Measurements from ENCODE around the gene PANK4. TPM values are rescaled to one million over a fixed set of nuclear protein-coding genes. Genes with fewer than 3 reads are reported as not detected.

PANK4 gene
- total and polyA plus RNA-seq, 4 donors = 6.2 to 26.8 (median 12.6) TPM

- TF ChIP-seq, protein P1, sequence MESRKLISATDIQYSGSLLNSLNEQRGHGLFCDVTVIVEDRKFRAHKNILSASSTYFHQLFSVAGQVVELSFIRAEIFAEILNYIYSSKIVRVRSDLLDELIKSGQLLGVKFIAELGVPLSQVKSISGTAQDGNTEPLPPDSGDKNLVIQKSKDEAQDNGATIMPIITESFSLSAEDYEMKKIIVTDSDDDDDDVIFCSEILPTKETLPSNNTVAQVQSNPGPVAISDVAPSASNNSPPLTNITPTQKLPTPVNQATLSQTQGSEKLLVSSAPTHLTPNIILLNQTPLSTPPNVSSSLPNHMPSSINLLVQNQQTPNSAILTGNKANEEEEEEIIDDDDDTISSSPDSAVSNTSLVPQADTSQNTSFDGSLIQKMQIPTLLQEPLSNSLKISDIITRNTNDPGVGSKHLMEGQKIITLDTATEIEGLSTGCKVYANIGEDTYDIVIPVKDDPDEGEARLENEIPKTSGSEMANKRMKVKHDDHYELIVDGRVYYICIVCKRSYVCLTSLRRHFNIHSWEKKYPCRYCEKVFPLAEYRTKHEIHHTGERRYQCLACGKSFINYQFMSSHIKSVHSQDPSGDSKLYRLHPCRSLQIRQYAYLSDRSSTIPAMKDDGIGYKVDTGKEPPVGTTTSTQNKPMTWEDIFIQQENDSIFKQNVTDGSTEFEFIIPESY (IDR thresholded peaks at IDR 0.05) = no peak
- TF ChIP-seq HNF4G (IDR thresholded peaks at IDR 0.05) = no peak
- TF ChIP-seq EGR1 (IDR thresholded peaks at IDR 0.05; ENCODE audit: low read depth in 2 of 2) = no peak
- no peak for TF ChIP-seq NR2F2 (IDR thresholded peaks at IDR 0.05)
- TF ChIP-seq MAX (IDR thresholded peaks at IDR 0.05) = no peak
- TF ChIP-seq GABPA (IDR thresholded peaks at IDR 0.05 in 1 of 2, conservative IDR thresholded peaks at IDR 0.05 in 1 of 2) = no peak
- H3K9ac ChIP-seq (ENCODE audit: low read depth in 1 of 2, low read length in 2 of 2) = no peak overlapping the region
- DNase-seq (ENCODE audit: low spot score) = no peak
Observed at GRCh38 chr1:2499986-2500596, 26.3 kb downstream of the PANK4 start.

GRCh38 chr1:2499260-2499659, 27.1 kb downstream of the PANK4 start:
- Histone ChIP-seq H3K4me3 (ENCODE audit: low read depth in 1 of 3, low read length in 3 of 3) (no peak overlapping the region), H3K36me3 (ENCODE audit: control insufficient read depth in 4 of 4, insufficient read depth in 3 of 4, low read depth in 1 of 4, low read length in 3 of 4) (no peaks in the 10 kb centered on the region), H3K9me3 (ENCODE audit: control insufficient read depth in 4 of 4, low read length in 3 of 4) (no peaks in the 10 kb centered on the region), H3K4me1 (ENCODE audit: control insufficient read depth in 4 of 4, insufficient read depth in 4 of 4, low read length in 3 of 4) (peaks cover 2 to 6% (median 4%) of the 10 kb centered on the region in 4 donors), H3K27me3 (ENCODE audit: control insufficient read depth in 4 of 4, insufficient read depth in 4 of 4, low read length in 3 of 4) (no peaks in the 10 kb centered on the region), H3K9ac (ENCODE audit: low read depth in 1 of 2, low read length in 2 of 2) (no peak overlapping the region), H3K27ac (ENCODE audit: low read depth in 1 of 2, low read length in 2 of 2) (no peak overlapping the region)
- DNase-seq (ENCODE audit: low spot score) = no peak
- 59% methylated on average over 4 of the region's 4 CpGs for WGBS
- TF ChIP-seq FOXA2 (IDR thresholded peaks at IDR 0.05) (no peak), RAD21 (IDR thresholded peaks at IDR 0.05) (no peak), REST (IDR thresholded peaks at IDR 0.05) (no peak), SP1 (IDR thresholded peaks at IDR 0.05) (no peak), MAX (IDR thresholded peaks at IDR 0.05) (no peak), RXRA (IDR thresholded peaks at IDR 0.05) (no peak), JUND (IDR thresholded peaks at IDR 0.05) (no peak)
- TF ChIP-seq, protein P2, sequence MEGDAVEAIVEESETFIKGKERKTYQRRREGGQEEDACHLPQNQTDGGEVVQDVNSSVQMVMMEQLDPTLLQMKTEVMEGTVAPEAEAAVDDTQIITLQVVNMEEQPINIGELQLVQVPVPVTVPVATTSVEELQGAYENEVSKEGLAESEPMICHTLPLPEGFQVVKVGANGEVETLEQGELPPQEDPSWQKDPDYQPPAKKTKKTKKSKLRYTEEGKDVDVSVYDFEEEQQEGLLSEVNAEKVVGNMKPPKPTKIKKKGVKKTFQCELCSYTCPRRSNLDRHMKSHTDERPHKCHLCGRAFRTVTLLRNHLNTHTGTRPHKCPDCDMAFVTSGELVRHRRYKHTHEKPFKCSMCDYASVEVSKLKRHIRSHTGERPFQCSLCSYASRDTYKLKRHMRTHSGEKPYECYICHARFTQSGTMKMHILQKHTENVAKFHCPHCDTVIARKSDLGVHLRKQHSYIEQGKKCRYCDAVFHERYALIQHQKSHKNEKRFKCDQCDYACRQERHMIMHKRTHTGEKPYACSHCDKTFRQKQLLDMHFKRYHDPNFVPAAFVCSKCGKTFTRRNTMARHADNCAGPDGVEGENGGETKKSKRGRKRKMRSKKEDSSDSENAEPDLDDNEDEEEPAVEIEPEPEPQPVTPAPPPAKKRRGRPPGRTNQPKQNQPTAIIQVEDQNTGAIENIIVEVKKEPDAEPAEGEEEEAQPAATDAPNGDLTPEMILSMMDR (IDR thresholded peaks at IDR 0.05; ENCODE audit: low read depth, low read length, missing input control) = no peak

More at GRCh38 chr1:2499986-2500596, 26.3 kb downstream of the PANK4 start:
- Histone ChIP-seq H3K9me3 (ENCODE audit: control insufficient read depth in 4 of 4, low read length in 3 of 4) (no peaks in the 10 kb centered on the region), H3K4me1 (ENCODE audit: control insufficient read depth in 4 of 4, insufficient read depth in 4 of 4, low read length in 3 of 4) (no peaks in the 10 kb centered on the region), H3K4me3 (ENCODE audit: low read depth in 1 of 3, low read length in 3 of 3) (no peak overlapping the region), H3K27me3 (ENCODE audit: control insufficient read depth in 4 of 4, insufficient read depth in 4 of 4, low read length in 3 of 4) (no peaks in the 10 kb centered on the region), H3K27ac (ENCODE audit: low read depth in 1 of 2, low read length in 2 of 2) (no peak overlapping the region), H3K36me3 (ENCODE audit: control insufficient read depth in 4 of 4, insufficient read depth in 3 of 4, low read depth in 1 of 4, low read length in 3 of 4) (no peaks in the 10 kb centered on the region)
- 72% methylated on average over 19 of the region's 19 CpGs for WGBS

Measured in liver (tissue), 9 donors.